ENCODE data around the gene TPM1. TPM values are rescaled to one million over a fixed set of nuclear protein-coding genes. Genes with fewer than 3 reads are reported as not detected.

The TPM1 gene
- total and polyA plus RNA-seq, 2 donors (not counting 1 experiment from before 2014, with no cell fraction given), result 5.5 to 20.3 TPM

GRCh38 chr15:63000706-63001105 lies 41.8 kb upstream of the TPM1 start:
- Histone ChIP-seq H3K79me2 (ENCODE audit: control insufficient read depth, insufficient read depth, low read length) (no peaks in the 10 kb centered on the region), H4K20me1 (ENCODE audit: control insufficient read depth, insufficient read depth, low read length, poor library complexity, severe bottlenecking) (no peaks in the 10 kb centered on the region), H3K4me1 (ENCODE audit: control insufficient read depth in 2 of 2, insufficient read depth in 2 of 2, low read length in 2 of 2) (no peaks in the 10 kb centered on the region), H3K4me3 (ENCODE audit: control extremely low read depth in 1 of 5, extremely low read depth in 1 of 5, insufficient read depth in 1 of 5, low read depth in 2 of 5, low read length in 4 of 5) (no peak overlapping the region), H3K4me2 (replicated peaks; ENCODE audit: low read depth, low read length, poor library complexity, severe bottlenecking) (no peak overlapping the region), H3K9ac (ENCODE audit: low read length) (no peak overlapping the region), H3K27ac (ENCODE audit: low read length in 2 of 2) (no peak overlapping the region), H3K9me3 (ENCODE audit: control extremely low read depth in 1 of 3, control insufficient read depth in 2 of 3, insufficient read depth in 1 of 3, low read length in 2 of 3) (no peaks in the 10 kb centered on the region), H2AFZ (ENCODE audit: insufficient read depth, low read depth, low read length, poor library complexity, severe bottlenecking) (no peak overlapping the region), H3K27me3 (replicated peaks in 1 of 4; ENCODE audit: control extremely low read depth in 1 of 4, control insufficient read depth in 3 of 4, insufficient read depth in 4 of 4, low read length in 3 of 4) (peaks cover 0 to 6% (median 0%) of the 10 kb centered on the region in 4 experiments), H3K36me3 (replicated peaks in 1 of 2; ENCODE audit: control extremely low read depth in 1 of 2, control insufficient read depth in 1 of 2, extremely low read depth in 1 of 2, insufficient read depth in 2 of 2, low read length in 1 of 2) (no peaks in the 10 kb centered on the region)
- CTCF ChIA-PET, result interaction anchor here (0.7 kb wide), 1 partner anchor 599 kb away, joined by 4 read pairs; no protein-coding TSS in a partner anchor
- no peak for ATAC-seq (ENCODE audit: low read depth)
- Mint-ChIP-seq H3K27ac (no peak overlapping the region), H3K9me3 (ENCODE audit: insufficient read depth) (no peaks in the 10 kb centered on the region), H3K4me3 (no peak overlapping the region), H3K27me3 (peaks cover 18% of the 10 kb centered on the region), H3K4me1 (no peaks in the 10 kb centered on the region)
- intact Hi-C loops (cut with micrococcal nuclease), result no loop called here
- WGBS (ENCODE audit: insufficient coverage), result 100% methylated on average over 1 of the region's 3 CpGs
- no peak for DNase-seq
- TF ChIP-seq EZH2 (IDR thresholded peaks at IDR 0.05; ENCODE audit: borderline replicate concordance, insufficient read depth, low read depth, low read length, poor library complexity, severe bottlenecking) (no peak), CTCF (IDR thresholded peaks at IDR 0.05) (no peak)
- POLR2A ChIA-PET, result no interaction called here

GRCh38 chr15:63004211-63004610 lies 38.3 kb upstream of the TPM1 start:
- 92% methylated on average over 2 of the region's 2 CpGs for whole genome bisulfite sequencing (ENCODE audit: insufficient coverage)
- H3K79me2 ChIP-seq (ENCODE audit: control insufficient read depth, insufficient read depth, low read length), result no peaks in the 10 kb centered on the region
- H3K27me3 ChIP-seq (replicated peaks in 1 of 4; ENCODE audit: control extremely low read depth in 1 of 4, control insufficient read depth in 3 of 4, insufficient read depth in 4 of 4, low read length in 3 of 4), result peaks cover 0 to 6% (median 0%) of the 10 kb centered on the region in 4 experiments
- ATAC-seq (ENCODE audit: low read depth), result no peak
- no peaks in the 10 kb centered on the region for H3K4me1 Mint-ChIP-seq
- no peaks in the 10 kb centered on the region for H3K4me1 ChIP-seq (ENCODE audit: control insufficient read depth in 2 of 2, insufficient read depth in 2 of 2, low read length in 2 of 2)
- no peaks in the 10 kb centered on the region for H3K36me3 ChIP-seq (replicated peaks in 1 of 2; ENCODE audit: control extremely low read depth in 1 of 2, control insufficient read depth in 1 of 2, extremely low read depth in 1 of 2, insufficient read depth in 2 of 2, low read length in 1 of 2)
- ChIA-PET CTCF (no interaction called here), POLR2A (no interaction called here)
- no peak overlapping the region for H3K9ac ChIP-seq (ENCODE audit: low read length)
- H3K9me3 ChIP-seq (ENCODE audit: control extremely low read depth in 1 of 3, control insufficient read depth in 2 of 3, insufficient read depth in 1 of 3, low read length in 2 of 3), result no peaks in the 10 kb centered on the region
- intact Hi-C loops (cut with micrococcal nuclease), result no loop called here
- TF ChIP-seq EZH2 (IDR thresholded peaks at IDR 0.05; ENCODE audit: borderline replicate concordance, insufficient read depth, low read depth, low read length, poor library complexity, severe bottlenecking) (no peak), CTCF (IDR thresholded peaks at IDR 0.05) (no peak)
- no peak overlapping the region for H3K4me3 ChIP-seq (ENCODE audit: control extremely low read depth in 1 of 5, extremely low read depth in 1 of 5, insufficient read depth in 1 of 5, low read depth in 2 of 5, low read length in 4 of 5)
- H3K4me3 Mint-ChIP-seq, result no peak overlapping the region
- no peak overlapping the region for H3K4me2 ChIP-seq (replicated peaks; ENCODE audit: low read depth, low read length, poor library complexity, severe bottlenecking)
- H3K27ac ChIP-seq (ENCODE audit: low read length in 2 of 2), result no peak overlapping the region
- H3K27ac Mint-ChIP-seq, result no peak overlapping the region
- DNase-seq, result no peak
- no peaks in the 10 kb centered on the region for H4K20me1 ChIP-seq (ENCODE audit: control insufficient read depth, insufficient read depth, low read length, poor library complexity, severe bottlenecking)
- H3K27me3 Mint-ChIP-seq, result peaks cover 14% of the 10 kb centered on the region
- H2AFZ ChIP-seq (ENCODE audit: insufficient read depth, low read depth, low read length, poor library complexity, severe bottlenecking), result no peak overlapping the region
- no peaks in the 10 kb centered on the region for H3K9me3 Mint-ChIP-seq (ENCODE audit: insufficient read depth)

Data from B cell (primary cell).